ENCODE results near the gene COL23A1.

Gene COL23A1

GRCh38 chr5:178418471-178419010, 171.7 kb downstream of the COL23A1 start:
- no peak for DNase-seq

GRCh38 chr5:178418031-178418430, 172.2 kb downstream of the COL23A1 start:
- no peak for DNase-seq

GRCh38 chr5:178417391-178417811, 172.8 kb downstream of the COL23A1 start:
- no peak for DNase-seq

GRCh38 chr5:178416919-178417318, 173.3 kb downstream of the COL23A1 start:
- no peak for DNase-seq

DNA sequence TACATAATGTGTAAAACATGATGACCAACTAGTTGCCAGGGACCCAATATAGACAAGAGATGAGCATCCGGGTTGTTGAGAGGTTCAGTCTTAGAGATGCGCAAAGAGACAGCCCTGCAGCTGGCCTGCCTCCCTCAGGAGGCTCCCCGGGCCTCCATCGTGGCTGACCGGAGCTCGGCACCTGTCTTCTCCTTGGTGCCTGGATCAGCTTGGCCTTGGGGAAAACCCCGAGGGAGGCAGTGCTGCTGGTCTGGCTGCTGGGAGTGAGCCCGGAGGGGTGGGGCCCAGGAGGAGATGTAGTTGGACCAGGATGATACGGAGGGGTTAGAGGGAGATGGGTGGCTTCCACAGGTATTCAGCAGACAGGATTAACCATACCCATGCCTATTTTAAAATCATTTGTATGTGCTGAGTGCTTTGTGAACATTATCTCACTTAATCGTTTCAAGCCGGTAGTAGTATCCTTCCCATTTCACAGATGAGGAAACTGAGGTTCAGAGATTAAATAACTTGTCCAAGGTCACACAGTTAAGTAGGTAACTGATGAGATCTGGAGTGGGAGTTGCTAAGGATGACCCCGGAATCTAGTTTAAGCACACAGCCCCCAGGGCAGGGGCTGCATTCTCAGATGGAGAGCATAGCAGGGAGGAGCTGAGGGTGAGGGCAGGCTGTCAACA, 173.8 kb downstream of the COL23A1 start:
- DNase-seq = no peak

- DNase-seq = no peak
Measured at GRCh38 chr5:178415353-178415752, 174.8 kb downstream of the COL23A1 start.

DNA sequence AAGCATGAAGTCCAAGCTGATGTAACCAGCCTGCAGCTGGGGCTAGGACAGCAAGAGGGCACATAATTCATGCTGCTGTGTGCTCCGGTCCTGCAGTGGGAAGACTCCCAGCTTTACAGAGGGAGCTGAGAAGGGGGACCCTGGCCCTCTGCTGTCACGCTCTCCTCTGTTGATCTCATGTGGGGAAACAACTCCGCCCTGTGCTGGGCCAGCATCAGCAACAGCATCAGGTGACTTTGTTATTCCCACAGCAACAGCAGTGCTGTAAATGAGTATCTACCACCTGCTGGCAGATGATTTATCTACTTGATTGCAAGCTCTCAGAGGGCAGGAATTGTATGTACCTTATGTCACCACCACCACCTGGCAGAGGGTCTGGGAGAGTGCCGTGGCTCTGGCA, 176.2 kb downstream of the COL23A1 start:
- no peak for DNase-seq

- DNase-seq = no peak
Measured at GRCh38 chr5:178411083-178411482, 179.1 kb downstream of the COL23A1 start.

DNA sequence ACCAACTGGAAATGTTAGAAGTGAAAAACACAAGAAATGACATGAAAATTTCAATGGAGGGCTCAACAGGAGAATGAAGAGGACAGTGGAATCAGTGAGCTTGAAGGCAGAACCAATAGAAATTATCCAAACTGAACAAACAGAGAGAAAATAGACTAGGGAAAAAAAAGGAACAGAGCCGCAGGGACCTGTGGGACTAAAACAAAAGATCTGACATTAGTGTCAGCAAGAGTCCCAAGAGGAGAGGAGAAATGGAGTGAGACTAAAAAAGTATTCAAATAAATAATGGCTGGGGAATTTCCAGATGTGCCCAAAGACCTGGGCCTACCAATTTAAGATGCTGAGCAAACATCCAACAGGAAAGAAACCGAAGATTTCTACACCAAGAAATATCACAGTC, 182.5 kb downstream of the COL23A1 start:
- DNase-seq = no peak

DNA sequence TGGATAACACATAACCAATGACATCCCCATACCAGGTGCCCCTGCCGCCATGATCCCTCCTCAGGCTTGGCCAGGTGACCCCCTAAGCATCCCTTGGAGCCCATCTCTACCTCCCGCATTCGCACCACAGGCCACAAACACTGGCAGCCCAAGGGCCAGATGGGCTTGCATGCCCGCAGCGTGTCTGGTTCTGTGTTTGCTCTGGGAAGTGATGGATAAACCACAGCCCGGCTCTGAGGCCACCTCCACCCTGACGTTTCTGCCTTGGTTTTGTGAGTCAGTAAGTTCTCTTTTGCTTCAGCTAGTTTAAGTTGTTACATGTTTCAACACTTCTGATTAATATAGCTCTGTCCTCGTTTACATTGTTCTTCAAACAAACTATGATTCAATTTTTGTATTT, 185.2 kb downstream of the COL23A1 start:
- DNase-seq = no peak

DNA sequence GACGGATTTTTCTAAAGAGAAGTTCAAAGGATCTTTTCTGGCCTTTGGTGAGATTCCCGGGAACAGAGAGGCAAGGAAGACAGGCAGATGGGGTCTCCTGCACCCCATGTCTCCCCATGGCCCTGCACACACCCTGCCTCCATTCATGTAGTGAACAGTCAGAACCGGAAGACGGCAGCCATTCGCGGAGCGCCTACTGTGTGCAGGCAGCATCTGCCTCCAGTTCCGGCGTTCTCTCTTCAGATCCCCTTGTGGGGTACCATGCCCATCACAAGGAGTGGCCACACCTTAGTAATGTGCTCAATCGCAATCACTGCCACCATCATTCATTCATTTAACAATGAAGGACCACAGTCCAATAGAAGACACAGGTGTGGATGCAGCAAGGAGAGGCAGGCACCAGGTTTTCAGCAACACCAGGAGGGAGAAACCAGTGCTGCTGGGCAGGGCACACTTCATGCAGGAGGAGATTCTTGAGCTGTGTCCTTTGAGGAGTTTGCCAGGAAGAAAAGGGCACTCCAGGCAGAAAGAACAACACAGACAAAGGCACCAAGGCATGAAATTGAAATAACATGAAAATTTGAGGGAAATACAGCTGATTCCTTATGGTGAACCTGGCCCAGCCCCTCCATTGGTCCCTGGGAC, 186.1 kb downstream of the COL23A1 start:
- DNase-seq = no peak

GRCh38 chr5:178403351-178403750, 186.8 kb downstream of the COL23A1 start:
- no peak for DNase-seq

DNA sequence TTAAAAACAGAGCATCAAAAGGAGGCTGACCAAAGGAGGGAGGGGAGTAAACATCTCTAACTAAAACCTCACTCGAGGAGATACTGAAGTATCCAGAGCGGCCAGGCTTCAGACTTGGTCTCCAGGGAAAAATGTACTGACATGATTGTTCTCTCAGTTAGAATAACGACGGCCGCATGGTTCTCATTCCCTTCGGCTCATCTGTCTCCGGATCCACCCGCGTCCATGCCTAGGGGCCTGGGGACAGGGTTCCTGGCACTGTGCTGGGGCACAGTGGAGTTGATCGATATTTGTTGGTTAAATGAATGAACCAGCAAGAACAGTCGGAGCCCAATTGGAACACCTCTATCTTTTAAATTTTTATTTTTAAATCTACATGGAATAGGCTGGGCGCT, 190.5 kb downstream of the COL23A1 start:
- no peak for DNase-seq

- DNase-seq = no peak
Measured at GRCh38 chr5:178398901-178399700, 191.1 kb downstream of the COL23A1 start.

DNA sequence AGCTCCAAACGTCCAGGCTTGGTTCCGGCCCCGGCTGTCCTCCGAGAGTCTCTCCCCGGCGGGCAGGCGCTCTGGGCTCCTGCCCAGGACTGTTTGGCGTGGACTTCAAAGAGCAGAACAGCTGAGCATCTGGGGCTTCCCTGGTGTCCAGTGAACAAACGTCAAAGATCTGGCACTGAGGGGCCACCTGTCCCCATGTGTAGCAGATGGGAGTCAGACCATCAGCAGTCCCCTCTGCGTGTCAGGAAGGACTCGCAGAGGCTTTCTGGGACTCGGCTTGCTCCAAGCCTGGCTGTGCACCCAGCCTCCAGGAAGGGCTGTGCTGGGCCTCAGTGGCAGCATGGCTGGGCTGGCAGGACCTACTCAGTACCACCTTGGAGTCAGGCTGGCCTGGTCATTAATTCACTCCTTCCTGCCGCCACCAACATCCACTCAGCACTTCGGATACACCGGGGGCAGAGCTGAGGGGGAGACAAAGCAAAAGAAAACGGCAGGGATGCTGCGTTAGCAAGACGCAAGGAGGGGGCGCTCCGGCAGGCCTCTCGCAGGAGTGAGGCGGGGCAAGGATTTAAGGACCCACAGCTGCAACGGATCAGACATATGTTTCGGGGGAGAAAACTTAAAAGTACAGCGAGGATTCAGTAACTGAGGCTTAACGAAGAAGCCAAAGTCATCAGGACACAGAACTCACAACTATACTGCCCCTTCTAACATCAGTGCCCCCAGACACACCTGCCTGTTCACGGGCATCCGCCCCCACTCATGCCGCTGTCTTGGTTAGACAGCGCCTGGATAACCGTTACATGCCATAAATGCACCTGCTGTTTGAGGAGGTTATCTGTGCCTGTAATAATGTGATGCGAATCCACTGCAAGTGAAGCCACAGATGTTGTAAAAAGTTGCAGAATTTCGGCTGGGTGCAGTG, 193.1 kb downstream of the COL23A1 start:
- no peak for DNase-seq

GRCh38 chr5:178394074-178394473, 196.1 kb downstream of the COL23A1 start:
- no peak for DNase-seq

GRCh38 chr5:178392931-178393394, 197.2 kb downstream of the COL23A1 start:
- no peak for DNase-seq

GRCh38 chr5:178392386-178392785, 197.8 kb downstream of the COL23A1 start:
- DNase-seq = no peak

GRCh38 chr5:178391480-178391879, 198.7 kb downstream of the COL23A1 start:
- DNase-seq = no peak

- no peak for DNase-seq
Measured at GRCh38 chr5:178389796-178390195, 200.4 kb downstream of the COL23A1 start.

DNA sequence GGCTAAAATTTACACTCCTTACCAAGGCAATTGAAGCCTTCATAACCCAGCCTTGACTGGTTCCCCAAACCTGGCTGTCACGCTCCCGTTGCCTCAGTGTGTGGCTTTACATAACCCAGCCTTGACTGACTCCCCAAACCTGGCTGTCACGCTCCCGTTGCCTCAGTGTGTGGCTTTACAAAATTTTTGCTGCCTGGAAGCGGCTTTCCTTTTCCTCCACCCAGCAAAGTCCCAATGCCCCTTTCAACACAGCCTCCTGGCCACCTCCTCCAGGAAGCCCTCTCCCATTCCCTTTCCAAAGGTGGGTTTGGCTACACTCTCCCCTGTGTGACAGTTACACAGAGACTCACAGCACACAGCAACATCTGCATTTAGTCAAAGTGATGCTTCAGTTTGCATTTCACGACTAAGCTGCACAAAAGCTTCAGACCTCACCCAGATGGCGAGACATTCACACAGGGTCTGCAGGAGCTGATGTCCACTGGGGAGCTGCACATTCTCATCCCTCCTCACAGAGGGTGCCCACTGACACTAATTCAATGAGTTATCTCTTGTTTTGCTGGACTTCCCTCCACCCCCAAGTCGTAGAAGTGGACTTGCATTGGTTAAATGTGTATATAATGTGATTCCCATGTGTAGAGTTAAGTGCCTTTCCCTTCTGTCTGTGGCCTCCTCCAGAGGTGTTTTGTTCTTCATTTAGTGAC, 201.0 kb downstream of the COL23A1 start:
- no peak for DNase-seq

Measured in CD4-positive, alpha-beta T cell treated with Interleukin-4 for 1 hour (primary cell).